Ovary (tissue), 9 donors: ENCODE data around the gene MTX2. TPM values are rescaled to one million over a fixed set of nuclear protein-coding genes. Genes with fewer than 3 reads are reported as not detected.
A peak's percentile ranks its signal among the peaks of the same experiment; 100 is the strongest.

Experiments
- DNase-seq, 5 donors: peaks; one replicate each; pipeline ENCODE4 v3.0.0-alpha.2; 2019 to 2020
- H3K27ac ChIP-seq, 2 donors: fragments of 200-600 bp; one replicate each; pipeline versions ENCODE4 v1.5.1 to v1.8.0; 2019 to 2022
- H3K27me3 ChIP-seq: fragments of 200-600 bp; one replicate; pipeline ENCODE4 v1.8.0; 2022
- H3K36me3 ChIP-seq: fragments of 200-600 bp; sonication (generic); one replicate; pipeline ENCODE4 v1.5.1; 2019
- H3K4me1 ChIP-seq: one replicate; pipeline ENCODE4 v1.8.1; 2013; ENCODE audit warnings: mild to moderate bottlenecking, moderate library complexity; ENCODE audit not compliant: insufficient read depth
- H3K4me3 ChIP-seq: fragments of 200-600 bp; sonication (generic); one replicate; pipeline ENCODE4 v1.5.1; 2017
- H3K9me3 ChIP-seq, 2 donors: fragments of 200-600 bp in 1 of 2; sonication (generic) in 1 of 2; one replicate each; pipeline versions ENCODE4 v1.5.1 to v1.8.1; 2013 to 2019; ENCODE audit warnings: mild to moderate bottlenecking in 1 of 2, moderate library complexity in 1 of 2
- EP300 ChIP-seq: sonication (generic); formaldehyde crosslinking; IDR thresholded peaks from one replicate; pipeline ENCODE4 v1.6.1; 2017; ENCODE audit warnings: antibody characterized with exemption
- POLR2A ChIP-seq: fragments of 450-650 bp; IDR thresholded peaks from one replicate; pipeline ENCODE4 v1.6.1; 2017; ENCODE audit warnings: antibody characterized with exemption, mild to moderate bottlenecking, moderate library complexity
- WGBS, 3 donors: extraction: QIAGEN DNeasy Blood & Tissue Kit in 1 of 3; methylation state at CpG; one replicate each; pipeline versions ENCODE4 v1.1.5 to v1.1.7; 2013 to 2017; 5-methylcytosine and 5-hydroxymethylcytosine counted together
- intact Hi-C, 4 donors: fragments of 100-400 bp; cut with DNase I; formaldehyde crosslinking; loops; one replicate each; pipeline versions ENCODE4 v1.11.0 to v1.15.1; 2022 to 2023
- polyA plus RNA-seq, 2 donors: library from polyadenylated mRNA; stranded (reverse); fragments of 200-250 nt in 1 of 2; fragments of 350-450 nt in 1 of 2; fragmentation: Illumina TruSeq in 1 of 2; extraction: RNeasy Lipid Tissue Mini Kit (QIAGEN cat#74804) in 1 of 2; gene quantifications; one replicate each; pipeline ENCODE4 v1.2.3, GENCODE V29; 2013 to 2014
- total RNA-seq, 7 donors: library from RNA; depleted of rRNA in 2 of 7; stranded (reverse); fragments of >200 nt in 2 of 7; fragmentation: NEBNext Ultra II Directional in 3 of 7; extraction: Animal tissue kit (Norgen Biotek cat#: 25700) in 3 of 7; gene quantifications; one replicate each; pipeline versions ENCODE4 v1.1.0 to v1.2.4, GENCODE V29; 2016 to 2023
- TF ChIP-seq, protein P1 (sequence below), 3 donors: fragments of 450-650 bp in 2 of 3; fragments of 200-600 bp in 1 of 3; IDR thresholded peaks; one replicate each; pipeline versions ENCODE4 v1.5.1 to v1.8.0; 2016 to 2022; ENCODE audit warnings: antibody characterized with exemption in 3 of 3, mild to moderate bottlenecking in 1 of 3
- donor health status: DM: no; HTN: no; CAD: no; lungs with moderate emphysema.
- donor health status: DM: no; HTN: no; CAD: no.
- donor health status: Bipolar disorder and iron deficiency.
- donor health status: DM: yes; HTN: yes; CAD: no.
- donor health status: DM: no; HTN: no; CAD: no.
- donor health status: DM: yes; HTN: yes; CAD: no.

Gene MTX2
- total and polyA plus RNA-seq, 9 donors, result 15.2 to 36.8 (median 19.8) TPM

DNA sequence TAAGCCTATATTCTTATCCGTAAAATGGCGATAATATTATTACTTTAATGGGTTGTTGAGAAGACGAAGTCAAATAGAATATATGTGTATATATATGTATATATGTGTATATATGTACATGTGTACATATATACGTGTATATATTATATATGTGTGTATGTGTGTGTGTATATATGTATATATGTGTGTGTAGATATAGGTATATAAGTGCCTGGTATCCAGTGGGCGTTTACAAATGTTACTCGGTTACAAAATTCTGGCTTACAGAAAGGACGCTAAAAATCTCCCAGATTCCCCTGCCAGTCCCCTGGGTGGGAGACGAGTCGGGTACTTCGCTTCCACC is 295 bp upstream of the MTX2 start:
- H3K9me3 ChIP-seq, result no peaks in the 10 kb centered on the region
- no peak for DNase-seq
- TF ChIP-seq POLR2A (no peak), EP300 (no peak)
- H3K27me3 ChIP-seq, result no peaks in the 10 kb centered on the region
- WGBS, 3 donors, result 9 to 17% (median 15%) methylated on average over 10 of the region's 10 CpGs
- H3K4me1 ChIP-seq, result peaks cover 2% of the 10 kb centered on the region
- H3K4me3 ChIP-seq, result peak overlapping the region; percentile 93
- intact Hi-C loops, result loop anchor here in 1 of 4 donors (10.0 kb wide), 1 partner anchor 124 kb away; no protein-coding TSS in a partner anchor
- H3K36me3 ChIP-seq, result no peaks in the 10 kb centered on the region
- H3K27ac ChIP-seq, result peak overlapping the region in 1 of 2 donors; percentile 62

- H3K4me1 ChIP-seq, result peaks cover 2% of the 10 kb centered on the region
- H3K4me3 ChIP-seq, result peak overlapping the region; percentile 93
- H3K27me3 ChIP-seq, result no peaks in the 10 kb centered on the region
- H3K9me3 ChIP-seq, result no peaks in the 10 kb centered on the region
- H3K36me3 ChIP-seq, result no peaks in the 10 kb centered on the region
- DNase-seq, result no peak
- intact Hi-C loops, result no loop called here
- H3K27ac ChIP-seq, result no peak overlapping the region
- TF ChIP-seq POLR2A, result no peak
- TF ChIP-seq EP300, result no peak
- TF ChIP-seq, protein P1, sequence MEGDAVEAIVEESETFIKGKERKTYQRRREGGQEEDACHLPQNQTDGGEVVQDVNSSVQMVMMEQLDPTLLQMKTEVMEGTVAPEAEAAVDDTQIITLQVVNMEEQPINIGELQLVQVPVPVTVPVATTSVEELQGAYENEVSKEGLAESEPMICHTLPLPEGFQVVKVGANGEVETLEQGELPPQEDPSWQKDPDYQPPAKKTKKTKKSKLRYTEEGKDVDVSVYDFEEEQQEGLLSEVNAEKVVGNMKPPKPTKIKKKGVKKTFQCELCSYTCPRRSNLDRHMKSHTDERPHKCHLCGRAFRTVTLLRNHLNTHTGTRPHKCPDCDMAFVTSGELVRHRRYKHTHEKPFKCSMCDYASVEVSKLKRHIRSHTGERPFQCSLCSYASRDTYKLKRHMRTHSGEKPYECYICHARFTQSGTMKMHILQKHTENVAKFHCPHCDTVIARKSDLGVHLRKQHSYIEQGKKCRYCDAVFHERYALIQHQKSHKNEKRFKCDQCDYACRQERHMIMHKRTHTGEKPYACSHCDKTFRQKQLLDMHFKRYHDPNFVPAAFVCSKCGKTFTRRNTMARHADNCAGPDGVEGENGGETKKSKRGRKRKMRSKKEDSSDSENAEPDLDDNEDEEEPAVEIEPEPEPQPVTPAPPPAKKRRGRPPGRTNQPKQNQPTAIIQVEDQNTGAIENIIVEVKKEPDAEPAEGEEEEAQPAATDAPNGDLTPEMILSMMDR (IDR thresholded peaks at IDR 0.05), result no peak
- WGBS, 3 donors, result 41 to 54% (median 51%) methylated on average over 18 of the region's 18 CpGs
Measured at GRCh38 chr2:176270100-176270750, 983 bp downstream of the MTX2 start.

DNA sequence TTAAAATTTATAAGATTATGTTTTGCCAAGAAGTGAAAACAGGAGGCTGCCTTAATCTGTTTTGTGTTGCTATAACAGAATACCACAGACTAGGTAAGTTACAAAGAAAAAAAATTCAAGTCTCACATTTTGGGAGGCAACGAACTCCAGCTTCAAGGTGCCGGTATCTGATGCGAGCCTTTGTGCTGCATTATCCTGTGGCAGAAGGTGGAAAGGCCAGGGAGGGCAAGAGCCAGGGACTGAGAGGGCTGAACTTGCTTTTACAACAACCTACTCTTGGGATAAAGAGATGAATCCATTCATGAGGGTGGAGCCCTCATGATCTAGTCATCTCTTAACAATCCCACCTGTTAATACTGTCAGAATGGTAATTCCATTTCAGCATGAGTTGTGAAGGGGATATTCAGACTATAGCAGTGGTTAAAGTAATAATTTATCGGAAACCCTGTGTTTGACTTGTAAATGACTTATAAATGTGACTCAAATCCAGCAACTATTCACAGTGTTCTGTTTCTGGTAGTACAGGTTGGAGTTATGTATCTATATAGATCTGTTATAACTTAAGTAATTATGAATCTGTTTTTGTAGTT is 3.7 kb downstream of the MTX2 start:
- Histone ChIP-seq H3K4me1 (peaks cover 2% of the 10 kb centered on the region), H3K36me3 (no peaks in the 10 kb centered on the region), H3K9me3 (no peaks in the 10 kb centered on the region), H3K27me3 (no peaks in the 10 kb centered on the region), H3K4me3 (no peak overlapping the region), H3K27ac (no peak overlapping the region)
- intact Hi-C loops, result no loop called here
- TF ChIP-seq, protein P1 (IDR thresholded peaks at IDR 0.05), result no peak
- TF ChIP-seq POLR2A (no peak), EP300 (no peak)
- no peak for DNase-seq
- 85 to 93% (median 92%) methylated on average over 4 of the region's 4 CpGs for WGBS, 3 donors

GRCh38 chr2:176278927-176279326 is 9.7 kb downstream of the MTX2 start:
- H3K4me1 ChIP-seq, result no peaks in the 10 kb centered on the region
- H3K4me3 ChIP-seq, result no peak overlapping the region
- 92 to 97% (median 96%) methylated on average over 1 of the region's 1 CpG for WGBS, 3 donors
- TF ChIP-seq EP300, result no peak
- TF ChIP-seq POLR2A, result no peak
- TF ChIP-seq, protein P1 (IDR thresholded peaks at IDR 0.05), result no peak
- H3K9me3 ChIP-seq, result no peaks in the 10 kb centered on the region
- DNase-seq, result no peak
- no peaks in the 10 kb centered on the region for H3K27me3 ChIP-seq
- H3K36me3 ChIP-seq, result no peaks in the 10 kb centered on the region
- no peak overlapping the region for H3K27ac ChIP-seq
- intact Hi-C loops, result no loop called here

- Histone ChIP-seq H3K4me3 (no peak overlapping the region), H3K9me3 (no peaks in the 10 kb centered on the region), H3K27ac (no peak overlapping the region), H3K4me1 (no peaks in the 10 kb centered on the region), H3K27me3 (no peaks in the 10 kb centered on the region), H3K36me3 (no peaks in the 10 kb centered on the region)
- 73 to 91% (median 89%) methylated on average over 3 of the region's 3 CpGs for WGBS, 3 donors
- TF ChIP-seq, protein P1 (IDR thresholded peaks at IDR 0.05), result no peak
- TF ChIP-seq POLR2A (no peak), EP300 (no peak)
- intact Hi-C loops, result no loop called here
- DNase-seq, result no peak
Measured at GRCh38 chr2:176280156-176280555, 10.9 kb downstream of the MTX2 start.
